NCI-H2196 treated with DMSO at 0.1 percent for 48 hours (cell line): ENCODE measurements around the gene ADAD1.
"Not testable (repeated sequence)": the region's sequence is repeated elsewhere in the genome, so short reads cannot be mapped to it uniquely, and the experiment has no call there.

Experiments
- DNase-seq: peaks from one replicate; lab custom pipeline; 2025; ENCODE audit not compliant: unreplicated experiment; lab: John Stamatoyannopoulos, UW

Gene ADAD1

GRCh38 chr4:122378711-122379110 lies at the start of gene ADAD1:
ADAD1 (plus strand) TSS chr4:122379011; CDS start chr4:122380070, 1,059 bp downstream.
- DNase-seq = no peak

- DNase-seq = no peak
Observed at GRCh38 chr4:122329876-122330565, 48.8 kb upstream of the ADAD1 start.

- DNase-seq = no peak
Observed at GRCh38 chr4:122331195-122331594, 47.6 kb upstream of the ADAD1 start.

GRCh38 chr4:122334828-122335227 lies 44.0 kb upstream of the ADAD1 start:
- no peak for DNase-seq

GRCh38 chr4:122341886-122342285 lies 36.9 kb upstream of the ADAD1 start:
- no peak for DNase-seq

- DNase-seq = no peak
Observed at GRCh38 chr4:122346036-122346435, 32.8 kb upstream of the ADAD1 start.

GRCh38 chr4:122346503-122346902 lies 32.3 kb upstream of the ADAD1 start:
- DNase-seq = no peak

GRCh38 chr4:122356317-122356808 lies 22.4 kb upstream of the ADAD1 start:
- no peak for DNase-seq

- no peak for DNase-seq
Observed at GRCh38 chr4:122360754-122361153, 18.1 kb upstream of the ADAD1 start.

GRCh38 chr4:122364700-122365404 lies 14.0 kb upstream of the ADAD1 start:
- no peak for DNase-seq

- not testable (repeated sequence) for DNase-seq
Observed at GRCh38 chr4:122368786-122369185, 10.0 kb upstream of the ADAD1 start.

GRCh38 chr4:122377352-122377751 lies 1.5 kb upstream of the ADAD1 start:
- DNase-seq = no peak

- no peak for DNase-seq
Observed at GRCh38 chr4:122379239-122379638, 428 bp downstream of the ADAD1 start.

- no peak for DNase-seq
Observed at GRCh38 chr4:122383341-122383740, 4.5 kb downstream of the ADAD1 start.

GRCh38 chr4:122384245-122384644 lies 5.4 kb downstream of the ADAD1 start:
- no peak for DNase-seq

GRCh38 chr4:122393276-122393675 lies 14.5 kb downstream of the ADAD1 start:
- DNase-seq = no peak

- no peak for DNase-seq
Observed at GRCh38 chr4:122403861-122404260, 25.1 kb downstream of the ADAD1 start.

GRCh38 chr4:122412547-122412946 lies 33.7 kb downstream of the ADAD1 start:
- no peak for DNase-seq

- DNase-seq = no peak
Observed at GRCh38 chr4:122423246-122423645, 44.4 kb downstream of the ADAD1 start.

- DNase-seq = no peak
Observed at GRCh38 chr4:122431351-122431750, 52.5 kb downstream of the ADAD1 start.

- DNase-seq = no peak
Observed at GRCh38 chr4:122434285-122434684, 55.5 kb downstream of the ADAD1 start.

GRCh38 chr4:122450847-122451246 lies 72.0 kb downstream of the ADAD1 start:
- DNase-seq = no peak
